ENCODE results near the gene NTN1.

DNA sequence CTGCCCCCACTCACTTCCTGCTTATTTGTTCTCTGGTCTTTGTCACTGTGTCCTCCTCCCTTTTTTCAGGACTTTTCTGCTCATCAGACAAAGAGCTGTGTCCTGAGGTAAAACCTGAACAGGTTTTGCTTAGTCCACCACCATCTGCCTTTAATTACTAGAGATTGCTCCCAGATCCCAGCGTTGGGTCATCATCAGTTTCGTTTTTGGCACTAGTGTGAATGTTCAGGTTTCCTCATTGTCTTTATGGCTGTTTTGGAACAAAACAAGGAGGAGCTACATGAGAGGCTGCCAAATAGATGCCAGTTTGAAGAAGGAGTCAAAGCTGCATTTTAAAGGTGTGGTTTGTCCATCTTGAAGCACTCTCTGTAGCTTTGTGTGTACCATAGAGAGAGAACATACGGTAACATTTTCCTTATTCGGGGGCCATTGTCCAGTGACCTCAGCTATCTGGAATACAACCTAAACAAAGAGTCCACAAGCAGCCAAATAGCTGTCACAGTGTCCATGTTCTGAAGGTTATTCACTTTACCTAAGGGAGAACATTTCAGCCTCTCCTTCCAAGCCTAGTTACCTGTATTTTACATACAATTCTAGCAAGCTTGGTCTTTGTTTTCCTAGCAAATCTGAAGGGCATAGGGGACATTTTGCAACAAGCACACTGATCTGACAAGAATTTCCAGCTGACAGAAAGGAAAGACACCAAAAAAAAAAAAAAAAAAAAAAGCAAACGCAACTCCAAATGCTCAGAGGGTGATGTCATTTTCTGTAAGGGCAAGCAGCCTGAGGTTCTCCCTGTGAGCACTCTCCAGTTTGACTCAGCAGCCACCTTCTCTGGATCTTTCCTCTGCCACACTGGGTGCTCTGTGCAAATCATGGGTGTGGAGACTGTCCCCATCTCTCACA is 196.1 kb downstream of the NTN1 start:
- TF ChIP-seq POLR2A (IDR thresholded peaks at IDR 0.05), result no peak
- TF ChIP-seq CTCF (IDR thresholded peaks at IDR 0.05), result no peak
